ENCODE results near the gene KDELR1. TPM values are rescaled to one million over a fixed set of nuclear protein-coding genes. Genes with fewer than 3 reads are reported as not detected.

Gene KDELR1
- total and polyA plus RNA-seq, 9 of the 15 experiments (the other 6 are each of a cell fraction or from before 2014, with no cell fraction given) = 6.1 to 165 (median 58.5) TPM

- TF ChIP-seq ZNF318 (IDR thresholded peaks at IDR 0.05; ENCODE audit: borderline replicate concordance in 1 of 2, low read depth in 1 of 2) (peak in 1 of 2 experiments; percentile 74; a peak in 2 of 4 replicates), ATF4 (CRISPR knock-in tag; IDR thresholded peaks at IDR 0.05) (no peak), ARID4B (CRISPR knock-in tag; IDR thresholded peaks at IDR 0.05) (no peak; the same call in 1 of the 2 replicates), NR2F6 (CRISPR knock-in tag; IDR thresholded peaks at IDR 0.05) (no peak), ZNF140 (CRISPR knock-in tag; IDR thresholded peaks at IDR 0.05) (no peak), SMARCE1 (IDR thresholded peaks at IDR 0.05) (no peak), SETDB1 (IDR thresholded peaks at IDR 0.05; ENCODE audit: low read length) (no peak)
- TF ChIP-seq, protein P1, sequence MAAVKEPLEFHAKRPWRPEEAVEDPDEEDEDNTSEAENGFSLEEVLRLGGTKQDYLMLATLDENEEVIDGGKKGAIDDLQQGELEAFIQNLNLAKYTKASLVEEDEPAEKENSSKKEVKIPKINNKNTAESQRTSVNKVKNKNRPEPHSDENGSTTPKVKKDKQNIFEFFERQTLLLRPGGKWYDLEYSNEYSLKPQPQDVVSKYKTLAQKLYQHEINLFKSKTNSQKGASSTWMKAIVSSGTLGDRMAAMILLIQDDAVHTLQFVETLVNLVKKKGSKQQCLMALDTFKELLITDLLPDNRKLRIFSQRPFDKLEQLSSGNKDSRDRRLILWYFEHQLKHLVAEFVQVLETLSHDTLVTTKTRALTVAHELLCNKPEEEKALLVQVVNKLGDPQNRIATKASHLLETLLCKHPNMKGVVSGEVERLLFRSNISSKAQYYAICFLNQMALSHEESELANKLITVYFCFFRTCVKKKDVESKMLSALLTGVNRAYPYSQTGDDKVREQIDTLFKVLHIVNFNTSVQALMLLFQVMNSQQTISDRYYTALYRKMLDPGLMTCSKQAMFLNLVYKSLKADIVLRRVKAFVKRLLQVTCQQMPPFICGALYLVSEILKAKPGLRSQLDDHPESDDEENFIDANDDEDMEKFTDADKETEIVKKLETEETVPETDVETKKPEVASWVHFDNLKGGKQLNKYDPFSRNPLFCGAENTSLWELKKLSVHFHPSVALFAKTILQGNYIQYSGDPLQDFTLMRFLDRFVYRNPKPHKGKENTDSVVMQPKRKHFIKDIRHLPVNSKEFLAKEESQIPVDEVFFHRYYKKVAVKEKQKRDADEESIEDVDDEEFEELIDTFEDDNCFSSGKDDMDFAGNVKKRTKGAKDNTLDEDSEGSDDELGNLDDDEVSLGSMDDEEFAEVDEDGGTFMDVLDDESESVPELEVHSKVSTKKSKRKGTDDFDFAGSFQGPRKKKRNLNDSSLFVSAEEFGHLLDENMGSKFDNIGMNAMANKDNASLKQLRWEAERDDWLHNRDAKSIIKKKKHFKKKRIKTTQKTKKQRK (IDR thresholded peaks at IDR 0.05; ENCODE audit: borderline replicate concordance, low read depth, low read length) = no peak; the same call in 1 of the 2 replicates
Measured at GRCh38 chr19:48332662-48333466, 58.5 kb downstream of the KDELR1 start (continued).

All from K562 (cell line).